PC-3 (cell line): Measurements from ENCODE around the gene TRIP6. TPM values are rescaled to one million over a fixed set of nuclear protein-coding genes. Genes with fewer than 3 reads are reported as not detected.

Experiments used
- ATAC-seq: fragments of 200-7000 bp; cut with Tn5 transposase; 2 replicates; pipeline ENCODE4 v1.9.1; 2020; ENCODE audit warnings: mild to moderate bottlenecking, moderate library complexity
- BruUV-seq: library from RNA; stranded (reverse); fragments of 400-500 nt; replicated peaks from 2 replicates; lab custom pipeline; 2021; lab: Mats Ljungman, UMichigan
- CTCF ChIA-PET: fragments of 300-600 bp; sonication (Branson Sonifier 250); formaldehyde crosslinking; loops from one replicate; lab custom pipeline; 2022; ENCODE audit warnings: antibody characterized with exemption; lab: Charles Lee
- POLR2A ChIA-PET: fragments of 300-600 bp; sonication (Branson Sonifier 250); formaldehyde crosslinking; loops from one replicate; lab custom pipeline; 2022; ENCODE audit warnings: antibody characterized with exemption; ENCODE audit not compliant: unreplicated experiment; lab: Charles Lee
- DNase-seq: peaks from one replicate; pipeline ENCODE4 v3.0.0-alpha.2; 2015
- H2AFZ ChIP-seq: fragments of 300-600 bp; sonication (generic); 2 replicates; pipeline ENCODE4 v1.6.0; 2016; ENCODE audit warnings: antibody characterized with exemption, low read length
- H3F3A ChIP-seq: fragments of 300-600 bp; sonication (generic); one replicate; pipeline ENCODE4 v1.6.0; 2017; ENCODE audit warnings: antibody characterized with exemption, low read length, control low read depth, mild to moderate bottlenecking; ENCODE audit not compliant: unreplicated experiment
- H3K27ac ChIP-seq: fragments of 300-600 bp; sonication (generic); 2 replicates; pipeline ENCODE4 v1.5.1; 2016; ENCODE audit warnings: mild to moderate bottlenecking, low read length
- H3K27me3 ChIP-seq: fragments of 300-600 bp; sonication (generic); 2 replicates; pipeline ENCODE4 v1.6.1; 2016; ENCODE audit warnings: low read length, mixed read lengths
- H3K36me3 ChIP-seq: fragments of 300-600 bp; sonication (generic); 2 replicates; pipeline ENCODE4 v1.6.1; 2016; ENCODE audit warnings: low read depth, mixed run types, low read length, mixed read lengths
- H3K4me1 ChIP-seq: fragments of 300-600 bp; sonication (generic); 2 replicates; pipeline ENCODE4 v1.5.1; 2016; ENCODE audit warnings: low read length; ENCODE audit not compliant: insufficient read depth
- H3K4me2 ChIP-seq: fragments of 300-600 bp; sonication (generic); 2 replicates; pipeline ENCODE4 v1.6.0; 2016; ENCODE audit warnings: low read length
- H3K4me3 ChIP-seq: fragments of 300-600 bp; sonication (generic); 2 replicates; pipeline ENCODE4 v1.5.1; 2016; ENCODE audit warnings: mild to moderate bottlenecking, low read length, mixed read lengths
- H3K79me2 ChIP-seq: fragments of 300-600 bp; sonication (generic); 2 replicates; pipeline ENCODE4 v1.6.1; 2017; ENCODE audit warnings: low read length, mixed read lengths
- H3K9ac ChIP-seq: fragments of 300-600 bp; sonication (generic); 2 replicates; pipeline ENCODE4 v1.6.0; 2016; ENCODE audit warnings: mild to moderate bottlenecking, low read length
- H3K9me2 ChIP-seq: fragments of 300-600 bp; sonication (generic); replicated peaks from 2 replicates; pipeline ENCODE4 v1.6.1; 2016; ENCODE audit warnings: mixed run types, low read length, mixed read lengths
- H3K9me3 ChIP-seq: fragments of 300-600 bp; sonication (generic); 2 replicates; pipeline ENCODE4 v1.6.1; 2016; ENCODE audit warnings: low read length, mixed read lengths
- H4K20me1 ChIP-seq: fragments of 300-600 bp; sonication (generic); 2 replicates; pipeline ENCODE4 v1.6.1; 2016; ENCODE audit warnings: low read length, mixed read lengths
- EZH2 ChIP-seq: fragments of 300-600 bp; sonication (generic); IDR thresholded peaks from one replicate; pipeline ENCODE4 v1.6.1; 2017; ENCODE audit warnings: antibody characterized with exemption, mild to moderate bottlenecking, low read length; ENCODE audit not compliant: unreplicated experiment
- EZH2phosphoT487 ChIP-seq: fragments of 300-600 bp; sonication (generic); IDR thresholded peaks from 2 replicates; pipeline ENCODE4 v1.6.1; 2018; ENCODE audit warnings: mild to moderate bottlenecking, antibody characterized with exemption, low read length, borderline replicate concordance
- intact Hi-C: fragments of 100-400 bp; cut with micrococcal nuclease; formaldehyde crosslinking; loops from 2 replicates; pipeline ENCODE4 v1.9.0; 2023
- total RNA-seq: library from RNA; depleted of rRNA; stranded (reverse); fragments of >200 nt; gene quantifications from 2 replicates; pipeline ENCODE4 v1.2.3, GENCODE V29; 2014
- TF ChIP-seq, protein P1 (sequence below): fragments of 300-600 bp; sonication (generic); conservative IDR thresholded peaks from 2 replicates; pipeline ENCODE4 v1.5.1; 2017; ENCODE audit warnings: antibody characterized with exemption, low read depth, mild to moderate bottlenecking, low read length

The TRIP6 gene
- total RNA-seq, 1 experiment from 2014 or later, result 11.3 TPM

DNA sequence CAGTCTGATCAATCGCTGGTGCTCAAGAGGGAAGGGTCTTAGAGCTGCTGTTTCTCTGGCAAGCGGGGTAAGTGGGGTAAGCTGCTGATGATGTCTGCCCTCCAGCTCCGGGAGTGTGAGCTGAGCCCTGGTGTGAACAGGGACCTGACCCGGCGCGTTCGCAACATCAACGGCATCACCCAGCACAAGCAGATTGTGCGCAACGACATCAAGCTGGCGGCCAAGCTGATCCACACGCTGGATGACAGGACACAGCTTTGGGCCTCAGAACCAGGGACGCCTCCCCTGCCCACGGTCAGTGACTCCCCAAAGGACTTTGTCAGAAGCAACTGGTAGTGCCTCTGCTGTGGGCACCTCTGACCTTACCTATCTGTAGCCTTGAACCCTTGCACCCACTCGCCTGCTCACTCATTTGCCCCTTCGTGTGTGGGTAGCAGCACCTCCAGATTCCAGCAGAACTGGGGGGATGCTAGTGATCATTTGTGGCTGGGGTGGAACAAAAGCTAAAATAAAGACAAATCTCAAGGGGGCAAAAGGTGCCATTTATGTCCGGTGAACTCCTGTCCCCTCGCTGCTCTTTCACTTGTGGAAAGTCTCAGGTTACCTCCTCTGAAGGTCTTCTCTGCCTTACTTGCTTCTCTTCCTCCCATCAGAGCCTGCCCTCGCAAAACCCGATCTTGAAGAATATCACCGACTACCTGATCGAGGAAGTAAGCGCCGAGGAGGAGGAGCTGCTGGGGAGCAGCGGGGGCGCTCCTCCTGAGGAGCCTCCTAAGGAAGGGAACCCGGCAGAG, 19.2 kb downstream of the TRIP6 start:
- ChIA-PET CTCF (no interaction called here), POLR2A (no interaction called here)
- Histone ChIP-seq H3K79me2 (peaks cover 40% of the 10 kb centered on the region), H3K27me3 (no peaks in the 10 kb centered on the region), H3K4me1 (peaks cover 32% of the 10 kb centered on the region), H3K4me2 (no peak overlapping the region), H3K36me3 (peaks cover 63% of the 10 kb centered on the region), H3K9me2 (no peaks in the 10 kb centered on the region), H4K20me1 (no peaks in the 10 kb centered on the region), H3K4me3 (no peak overlapping the region), H3K9ac (no peak overlapping the region), H3K9me3 (no peaks in the 10 kb centered on the region), H3F3A (no peaks in the 10 kb centered on the region), H2AFZ (no peak overlapping the region), H3K27ac (no peak overlapping the region)
- no TSS peak for BruUV-seq
- TF ChIP-seq EZH2phosphoT487 (no peak), EZH2 (no peak)
- TF ChIP-seq, protein P1, sequence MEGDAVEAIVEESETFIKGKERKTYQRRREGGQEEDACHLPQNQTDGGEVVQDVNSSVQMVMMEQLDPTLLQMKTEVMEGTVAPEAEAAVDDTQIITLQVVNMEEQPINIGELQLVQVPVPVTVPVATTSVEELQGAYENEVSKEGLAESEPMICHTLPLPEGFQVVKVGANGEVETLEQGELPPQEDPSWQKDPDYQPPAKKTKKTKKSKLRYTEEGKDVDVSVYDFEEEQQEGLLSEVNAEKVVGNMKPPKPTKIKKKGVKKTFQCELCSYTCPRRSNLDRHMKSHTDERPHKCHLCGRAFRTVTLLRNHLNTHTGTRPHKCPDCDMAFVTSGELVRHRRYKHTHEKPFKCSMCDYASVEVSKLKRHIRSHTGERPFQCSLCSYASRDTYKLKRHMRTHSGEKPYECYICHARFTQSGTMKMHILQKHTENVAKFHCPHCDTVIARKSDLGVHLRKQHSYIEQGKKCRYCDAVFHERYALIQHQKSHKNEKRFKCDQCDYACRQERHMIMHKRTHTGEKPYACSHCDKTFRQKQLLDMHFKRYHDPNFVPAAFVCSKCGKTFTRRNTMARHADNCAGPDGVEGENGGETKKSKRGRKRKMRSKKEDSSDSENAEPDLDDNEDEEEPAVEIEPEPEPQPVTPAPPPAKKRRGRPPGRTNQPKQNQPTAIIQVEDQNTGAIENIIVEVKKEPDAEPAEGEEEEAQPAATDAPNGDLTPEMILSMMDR, result no peak
- DNase-seq (no peak), ATAC-seq (no peak)
- intact Hi-C loops, result no loop called here

DNA sequence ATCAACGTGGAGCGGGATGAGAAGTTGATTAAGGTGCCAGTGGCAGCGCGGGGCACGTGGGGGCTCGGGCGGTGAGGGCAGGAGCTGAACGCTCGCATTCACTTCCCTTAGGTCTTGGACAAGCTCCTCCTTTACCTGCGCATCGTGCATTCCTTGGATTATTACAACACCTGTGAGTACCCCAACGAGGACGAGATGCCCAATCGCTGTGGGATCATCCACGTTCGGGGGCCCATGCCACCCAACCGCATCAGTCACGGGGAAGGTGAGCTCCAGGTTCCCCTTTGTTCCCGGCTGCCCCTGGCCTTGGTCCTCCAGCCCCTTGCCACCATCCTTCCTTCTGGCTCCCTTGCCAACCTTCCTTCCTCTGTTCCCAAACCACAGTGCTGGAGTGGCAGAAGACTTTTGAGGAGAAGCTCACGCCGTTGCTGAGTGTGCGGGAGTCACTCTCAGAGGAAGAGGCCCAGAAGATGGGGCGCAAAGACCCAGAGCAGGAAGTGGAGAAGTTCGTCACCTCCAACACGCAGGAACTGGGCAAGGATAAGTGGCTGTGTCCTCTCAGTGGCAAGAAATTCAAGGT, 19.8 kb downstream of the TRIP6 start:
- H4K20me1 ChIP-seq, result no peaks in the 10 kb centered on the region
- H3K4me3 ChIP-seq, result no peak overlapping the region
- peaks cover 56% of the 10 kb centered on the region for H3K36me3 ChIP-seq
- no peaks in the 10 kb centered on the region for H3K9me3 ChIP-seq
- H3K27me3 ChIP-seq, result no peaks in the 10 kb centered on the region
- intact Hi-C loops, result no loop called here
- H3K79me2 ChIP-seq, result peaks cover 33% of the 10 kb centered on the region
- no peak overlapping the region for H3K4me2 ChIP-seq
- DNase-seq (no peak), ATAC-seq (no peak)
- no peaks in the 10 kb centered on the region for H3K9me2 ChIP-seq
- BruUV-seq, result no TSS peak
- H3K4me1 ChIP-seq, result peaks cover 37% of the 10 kb centered on the region
- TF ChIP-seq, protein P1, result no peak
- TF ChIP-seq EZH2phosphoT487, result no peak
- no peak for TF ChIP-seq EZH2
- no peak overlapping the region for H2AFZ ChIP-seq
- CTCF ChIA-PET, result no interaction called here
- no peak overlapping the region for H3K27ac ChIP-seq
- no peaks in the 10 kb centered on the region for H3F3A ChIP-seq
- POLR2A ChIA-PET, result no interaction called here
- H3K9ac ChIP-seq, result no peak overlapping the region
